H9 (cell line): ENCODE results near the gene RPL38. TPM values are rescaled to one million over a fixed set of nuclear protein-coding genes. Genes with fewer than 3 reads are reported as not detected.

Experiments
- DNase-seq: peaks from one replicate; pipeline ENCODE4 v3.0.0-alpha.2; 2017
- H2AFZ ChIP-seq: one replicate; pipeline ENCODE4 v1.6.1; 2013; ENCODE audit warnings: mild to moderate bottlenecking, low read length, control low read depth, moderate library complexity
- H2AK5ac ChIP-seq: 2 replicates; pipeline ENCODE4 v1.6.1; 2013; ENCODE audit warnings: low read length, control low read depth, mixed read lengths; ENCODE audit not compliant: insufficient read length
- H2BK120ac ChIP-seq: one replicate; pipeline ENCODE4 v1.6.1; 2013; ENCODE audit warnings: low read depth, mild to moderate bottlenecking, low read length, control low read depth, inconsistent platforms; ENCODE audit not compliant: poor library complexity, severe bottlenecking
- H2BK12ac ChIP-seq: 2 replicates; pipeline ENCODE4 v1.6.1; 2013; ENCODE audit warnings: low read length, control low read depth, mixed read lengths, low read depth; ENCODE audit not compliant: insufficient read length
- H2BK15ac ChIP-seq: 2 replicates; pipeline ENCODE4 v1.6.1; 2013; ENCODE audit warnings: low read depth, low read length, control low read depth
- H2BK20ac ChIP-seq: one replicate; pipeline ENCODE4 v1.6.1; 2013; ENCODE audit warnings: low read depth, mild to moderate bottlenecking, low read length, control low read depth, inconsistent platforms; ENCODE audit not compliant: poor library complexity, severe bottlenecking
- H2BK5ac ChIP-seq: 2 replicates; pipeline ENCODE4 v1.6.1; 2013; ENCODE audit warnings: low read length, control low read depth, mixed read lengths; ENCODE audit not compliant: insufficient read length
- H3K14ac ChIP-seq: 2 replicates; pipeline ENCODE4 v1.6.1; 2013; ENCODE audit warnings: low read length, control low read depth; ENCODE audit not compliant: insufficient read depth
- H3K18ac ChIP-seq: 2 replicates; pipeline ENCODE4 v1.6.1; 2013; ENCODE audit warnings: low read depth, mild to moderate bottlenecking, mixed read lengths, low read length, control low read depth; ENCODE audit not compliant: insufficient read length
- H3K23ac ChIP-seq: 2 replicates; pipeline ENCODE4 v1.6.1; 2013; ENCODE audit warnings: low read length, control low read depth, mixed read lengths, low read depth; ENCODE audit not compliant: insufficient read length
- H3K23me2 ChIP-seq: 2 replicates; pipeline ENCODE4 v1.6.1; 2013; ENCODE audit warnings: low read depth, mild to moderate bottlenecking, mixed read lengths, low read length, control low read depth; ENCODE audit not compliant: insufficient read length, poor library complexity, severe bottlenecking
- H3K27ac ChIP-seq: 2 replicates; pipeline ENCODE4 v1.5.1; 2013; ENCODE audit warnings: low read length, control low read depth, mixed read lengths, low read depth; ENCODE audit not compliant: insufficient read length
- H3K27me3 ChIP-seq: 2 replicates; pipeline ENCODE4 v1.6.1; 2013; ENCODE audit warnings: low read length, control low read depth, inconsistent platforms; ENCODE audit not compliant: insufficient read depth
- H3K4ac ChIP-seq: 2 replicates; pipeline ENCODE4 v1.6.1; 2013; ENCODE audit warnings: low read depth, mild to moderate bottlenecking, control low read depth, inconsistent platforms, low read length, moderate library complexity
- H3K4me1 ChIP-seq: 2 replicates; pipeline ENCODE4 v1.6.1; 2013; ENCODE audit warnings: low read length, control low read depth, inconsistent platforms; ENCODE audit not compliant: insufficient read depth
- H3K4me2 ChIP-seq: 2 replicates; pipeline ENCODE4 v1.6.1; 2013; ENCODE audit warnings: low read length, control low read depth, mixed read lengths; ENCODE audit not compliant: insufficient read length, insufficient read depth
- H3K56ac ChIP-seq: 2 replicates; pipeline ENCODE4 v1.6.1; 2013; ENCODE audit warnings: low read depth, mild to moderate bottlenecking, mixed read lengths, low read length, control low read depth; ENCODE audit not compliant: insufficient read length
- H3K79me1 ChIP-seq: 2 replicates; pipeline ENCODE4 v1.6.1; 2013; ENCODE audit warnings: low read depth, mild to moderate bottlenecking, moderate library complexity, low read length, control low read depth, inconsistent platforms; ENCODE audit not compliant: insufficient read depth, poor library complexity, severe bottlenecking
- H3K79me2 ChIP-seq: 2 replicates; pipeline ENCODE4 v1.6.1; 2013; ENCODE audit warnings: low read length, control low read depth, inconsistent platforms; ENCODE audit not compliant: insufficient read depth
- H3K9ac ChIP-seq: 2 replicates; pipeline ENCODE4 v1.6.1; 2013; ENCODE audit warnings: low read length, control low read depth, mixed read lengths; ENCODE audit not compliant: insufficient read length; ENCODE audit errors: extremely low read depth
- H3K9me3 ChIP-seq: one replicate; pipeline ENCODE4 v1.6.1; 2013; ENCODE audit warnings: low read depth, low read length, inconsistent platforms; ENCODE audit not compliant: control insufficient read depth
- H3T11ph ChIP-seq: one replicate; pipeline ENCODE4 v1.6.1; 2013; ENCODE audit warnings: mild to moderate bottlenecking, low read length, control low read depth, inconsistent platforms
- H4K20me1 ChIP-seq: one replicate; pipeline ENCODE4 v1.6.1; 2013; ENCODE audit not compliant: control insufficient read depth, insufficient read length, insufficient read depth
- H4K5ac ChIP-seq: 2 replicates; pipeline ENCODE4 v1.6.1; 2013; ENCODE audit warnings: low read depth, mild to moderate bottlenecking, mixed read lengths, low read length, control low read depth; ENCODE audit not compliant: insufficient read length
- H4K8ac ChIP-seq: replicated peaks from 2 replicates; pipeline ENCODE4 v1.6.1; 2013; ENCODE audit warnings: low read length, control low read depth, mixed read lengths, low read depth; ENCODE audit not compliant: insufficient read length
- H4K91ac ChIP-seq: 2 replicates; pipeline ENCODE4 v1.6.1; 2013; ENCODE audit warnings: low read depth, mild to moderate bottlenecking, moderate library complexity, mixed read lengths, low read length, control low read depth; ENCODE audit not compliant: insufficient read length
- H3K27ac Mint-ChIP-seq, 3 experiments: 2 replicates in 2 of 3; 3 replicates in 1 of 3; pipeline ENCODE4 v1.8.0; 2020 to 2021; ENCODE audit warnings: mixed read lengths in 3 of 3, mild to moderate bottlenecking in 1 of 3, moderate library complexity in 1 of 3
- H3K27me3 Mint-ChIP-seq: 2 replicates; pipeline ENCODE4 v1.8.0; 2021; ENCODE audit warnings: low read depth, mild to moderate bottlenecking, moderate library complexity, mixed read lengths
- H3K36me3 Mint-ChIP-seq, 3 experiments: 2 replicates in 2 of 3; 3 replicates in 1 of 3; pipeline ENCODE4 v1.8.0; 2020 to 2021; ENCODE audit warnings: low read depth in 3 of 3, mixed read lengths in 3 of 3; ENCODE audit not compliant: insufficient read depth in 1 of 3
- H3K4me1 Mint-ChIP-seq, 2 experiments: 2 replicates each; pipeline ENCODE4 v1.8.0; 2020; ENCODE audit warnings: mixed read lengths in 2 of 2
- H3K4me3 Mint-ChIP-seq, 2 experiments: 2 replicates in 1 of 2; 3 replicates in 1 of 2; pipeline ENCODE4 v1.8.0; 2020 to 2021; ENCODE audit warnings: mild to moderate bottlenecking in 2 of 2, mixed read lengths in 2 of 2, moderate library complexity in 1 of 2
- H3K9me3 Mint-ChIP-seq, 2 experiments: 2 replicates in 1 of 2; 3 replicates in 1 of 2; pipeline ENCODE4 v1.8.0; 2020; ENCODE audit warnings: mild to moderate bottlenecking in 2 of 2, mixed read lengths in 2 of 2, moderate library complexity in 1 of 2
- WGBS: extraction: QIAGEN DNeasy Blood & Tissue Kit; methylation state at CpG from one replicate; pipeline ENCODE4 v1.1.7; 2013; ENCODE audit warnings: missing lambda C conversion rate, low lambda C conversion rate, mixed read lengths; ENCODE audit not compliant: insufficient read length; ENCODE audit errors: extremely low coverage; 5-methylcytosine and 5-hydroxymethylcytosine counted together
- total RNA-seq: library from RNA; stranded (reverse); gene quantifications from 2 replicates; pipeline ENCODE4 v1.2.1, GENCODE V29; 2021
- TF ChIP-seq, protein P1 (sequence below): fragments of 200-600 bp; sonication (generic); conservative IDR thresholded peaks from 3 replicates; pipeline ENCODE4 v1.8.0; 2021; ENCODE audit warnings: antibody characterized with exemption, mild to moderate bottlenecking

Gene RPL38
- total RNA-seq, 1 experiment from 2014 or later: 1,358 TPM

DNA sequence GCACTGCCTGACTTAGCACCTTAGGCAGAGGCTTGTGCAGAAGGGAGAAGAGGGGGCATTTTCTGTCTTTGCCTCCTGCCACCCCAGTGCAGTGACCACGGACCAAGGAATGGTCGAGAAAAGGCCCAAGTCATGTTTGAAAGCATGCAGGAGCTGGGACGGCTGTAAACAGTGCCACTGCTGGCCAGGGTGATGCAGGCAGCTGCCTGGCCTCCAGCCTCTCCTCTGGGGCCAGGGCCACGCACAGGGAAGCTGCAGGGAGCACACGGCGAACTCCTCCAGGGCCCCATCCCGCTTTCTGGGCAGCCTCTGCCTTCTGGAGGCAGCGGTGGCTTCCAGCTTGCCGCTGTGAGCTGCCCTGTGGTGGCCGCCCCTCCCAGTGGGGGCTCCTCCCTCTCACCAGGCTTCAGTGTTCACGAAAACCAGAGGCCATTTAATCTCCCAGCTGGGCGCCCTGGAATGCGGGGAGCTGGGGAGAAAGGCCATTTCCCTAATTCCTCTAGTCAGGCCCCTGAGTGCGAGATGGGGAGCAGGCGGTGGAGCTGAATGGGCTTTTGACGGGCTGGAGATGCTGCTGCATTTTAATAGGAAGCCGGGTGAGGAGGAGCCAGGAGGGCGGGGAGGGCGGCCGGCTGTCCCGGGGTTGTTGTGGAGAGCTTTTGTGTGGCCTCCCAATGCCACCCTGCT is 41.8 kb downstream of the RPL38 start:
- H3K4me3 Mint-ChIP-seq: peak overlapping the region in 1 of 2 experiments; percentile 60; a peak in 2 of 5 replicates
- Histone ChIP-seq H3K4me2 (peak overlapping the region; percentile 5), H3K9ac (no peak overlapping the region), H2BK15ac (no peak overlapping the region), H3K14ac (no peak overlapping the region), H3K79me1 (no peaks in the 10 kb centered on the region), H2AFZ (no peak overlapping the region), H2AK5ac (no peak overlapping the region), H3T11ph (no peak overlapping the region), H2BK5ac (no peak overlapping the region), H4K20me1 (no peaks in the 10 kb centered on the region), H4K5ac (no peak overlapping the region), H3K23me2 (peaks cover 4% of the 10 kb centered on the region), H3K18ac (no peak overlapping the region), H3K56ac (no peak overlapping the region), H3K27ac (no peak overlapping the region), H3K79me2 (no peaks in the 10 kb centered on the region), H4K91ac (no peak overlapping the region), H3K23ac (no peak overlapping the region), H2BK12ac (no peak overlapping the region), H3K9me3 (no peaks in the 10 kb centered on the region), H3K27me3 (no peaks in the 10 kb centered on the region), H3K4me1 (peaks cover 2% of the 10 kb centered on the region), H4K8ac (no peak overlapping the region), H2BK20ac (no peak overlapping the region), H3K4ac (no peak overlapping the region), H2BK120ac (no peak overlapping the region)
- peak overlapping the region in 1 of 3 experiments; percentile 87; a peak in 1 of 7 replicates for H3K27ac Mint-ChIP-seq
- peaks cover 9 to 18% of the 10 kb centered on the region in 2 experiments for H3K9me3 Mint-ChIP-seq
- no CpG with 5 or more reads among the region's 21 CpGs for WGBS
- peaks cover 3 to 17% (median 16%) of the 10 kb centered on the region in 3 experiments; a peak in 6 of 7 replicates for H3K36me3 Mint-ChIP-seq
- TF ChIP-seq, protein P1, sequence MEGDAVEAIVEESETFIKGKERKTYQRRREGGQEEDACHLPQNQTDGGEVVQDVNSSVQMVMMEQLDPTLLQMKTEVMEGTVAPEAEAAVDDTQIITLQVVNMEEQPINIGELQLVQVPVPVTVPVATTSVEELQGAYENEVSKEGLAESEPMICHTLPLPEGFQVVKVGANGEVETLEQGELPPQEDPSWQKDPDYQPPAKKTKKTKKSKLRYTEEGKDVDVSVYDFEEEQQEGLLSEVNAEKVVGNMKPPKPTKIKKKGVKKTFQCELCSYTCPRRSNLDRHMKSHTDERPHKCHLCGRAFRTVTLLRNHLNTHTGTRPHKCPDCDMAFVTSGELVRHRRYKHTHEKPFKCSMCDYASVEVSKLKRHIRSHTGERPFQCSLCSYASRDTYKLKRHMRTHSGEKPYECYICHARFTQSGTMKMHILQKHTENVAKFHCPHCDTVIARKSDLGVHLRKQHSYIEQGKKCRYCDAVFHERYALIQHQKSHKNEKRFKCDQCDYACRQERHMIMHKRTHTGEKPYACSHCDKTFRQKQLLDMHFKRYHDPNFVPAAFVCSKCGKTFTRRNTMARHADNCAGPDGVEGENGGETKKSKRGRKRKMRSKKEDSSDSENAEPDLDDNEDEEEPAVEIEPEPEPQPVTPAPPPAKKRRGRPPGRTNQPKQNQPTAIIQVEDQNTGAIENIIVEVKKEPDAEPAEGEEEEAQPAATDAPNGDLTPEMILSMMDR: peak; percentile 27; the same call in 2 of the 3 replicates
- DNase-seq: peak; percentile 81
- peaks cover 29% of the 10 kb centered on the region for H3K27me3 Mint-ChIP-seq
- H3K4me1 Mint-ChIP-seq: peaks cover 32 to 48% of the 10 kb centered on the region in 2 experiments
